ENCODE measurements around the gene IL1A.

The IL1A gene

GRCh38 chr2:112831513-112831845 lies 47.2 kb upstream of the IL1A start:
- H3K27ac ChIP-seq, result no peak overlapping the region
- no peaks in the 10 kb centered on the region for H3K36me3 ChIP-seq
- no peak for TF ChIP-seq CTCF (IDR thresholded peaks at IDR 0.05; ENCODE audit: low read depth, low read length)
- no peaks in the 10 kb centered on the region for H3K9me3 ChIP-seq (ENCODE audit: severe bottlenecking)
- H3K27me3 ChIP-seq (ENCODE audit: insufficient read depth, low read depth, severe bottlenecking), result no peaks in the 10 kb centered on the region
- H3K4me3 ChIP-seq (ENCODE audit: low read depth, low read length), result no peak overlapping the region
- no peak for DNase-seq

GRCh38 chr2:112830682-112831512 lies 46.6 kb upstream of the IL1A start:
- no peak for TF ChIP-seq CTCF (IDR thresholded peaks at IDR 0.05; ENCODE audit: low read depth, low read length)
- H3K27ac ChIP-seq, result no peak overlapping the region

GRCh38 chr2:112829961-112830681 lies 45.8 kb upstream of the IL1A start:
- no peaks in the 10 kb centered on the region for H3K27me3 ChIP-seq (ENCODE audit: insufficient read depth, low read depth, severe bottlenecking)
- H3K9me3 ChIP-seq (ENCODE audit: severe bottlenecking), result no peaks in the 10 kb centered on the region
- TF ChIP-seq CTCF (IDR thresholded peaks at IDR 0.05; ENCODE audit: low read depth, low read length), result no peak
- H3K4me3 ChIP-seq (ENCODE audit: low read depth, low read length), result no peak overlapping the region
- no peak for DNase-seq
- no peak overlapping the region for H3K27ac ChIP-seq
- H3K36me3 ChIP-seq, result no peaks in the 10 kb centered on the region

More at GRCh38 chr2:112830682-112831512, 46.6 kb upstream of the IL1A start:
- DNase-seq, result no peak
- no peaks in the 10 kb centered on the region for H3K9me3 ChIP-seq (ENCODE audit: severe bottlenecking)
- no peaks in the 10 kb centered on the region for H3K36me3 ChIP-seq
- H3K27me3 ChIP-seq (ENCODE audit: insufficient read depth, low read depth, severe bottlenecking), result no peaks in the 10 kb centered on the region
- no peak overlapping the region for H3K4me3 ChIP-seq (ENCODE audit: low read depth, low read length)

GRCh38 chr2:112829101-112829960 lies 45.0 kb upstream of the IL1A start:
- H3K27ac ChIP-seq, result no peak overlapping the region
- H3K27me3 ChIP-seq (ENCODE audit: insufficient read depth, low read depth, severe bottlenecking), result no peaks in the 10 kb centered on the region
- DNase-seq, result no peak
- no peaks in the 10 kb centered on the region for H3K36me3 ChIP-seq
- H3K4me3 ChIP-seq (ENCODE audit: low read depth, low read length), result no peak overlapping the region
- TF ChIP-seq CTCF (IDR thresholded peaks at IDR 0.05; ENCODE audit: low read depth, low read length), result no peak
- no peaks in the 10 kb centered on the region for H3K9me3 ChIP-seq (ENCODE audit: severe bottlenecking)

- no peak for DNase-seq
- Histone ChIP-seq H3K36me3 (no peaks in the 10 kb centered on the region), H3K9me3 (ENCODE audit: severe bottlenecking) (no peaks in the 10 kb centered on the region), H3K4me3 (ENCODE audit: low read depth, low read length) (no peak overlapping the region), H3K27me3 (ENCODE audit: insufficient read depth, low read depth, severe bottlenecking) (no peaks in the 10 kb centered on the region), H3K27ac (no peak overlapping the region)
- no peak for TF ChIP-seq CTCF (IDR thresholded peaks at IDR 0.05; ENCODE audit: low read depth, low read length)
Measured at GRCh38 chr2:112828251-112828691, 44.0 kb upstream of the IL1A start.

All from WERI-Rb-1 (cell line).